ENCODE data around the gene OR51G1.
"Not testable (repeated sequence)": the region's sequence is repeated elsewhere in the genome, so short reads cannot be mapped to it uniquely, and the experiment has no call there.

The OR51G1 gene, protein sequence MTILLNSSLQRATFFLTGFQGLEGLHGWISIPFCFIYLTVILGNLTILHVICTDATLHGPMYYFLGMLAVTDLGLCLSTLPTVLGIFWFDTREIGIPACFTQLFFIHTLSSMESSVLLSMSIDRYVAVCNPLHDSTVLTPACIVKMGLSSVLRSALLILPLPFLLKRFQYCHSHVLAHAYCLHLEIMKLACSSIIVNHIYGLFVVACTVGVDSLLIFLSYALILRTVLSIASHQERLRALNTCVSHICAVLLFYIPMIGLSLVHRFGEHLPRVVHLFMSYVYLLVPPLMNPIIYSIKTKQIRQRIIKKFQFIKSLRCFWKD

DNA sequence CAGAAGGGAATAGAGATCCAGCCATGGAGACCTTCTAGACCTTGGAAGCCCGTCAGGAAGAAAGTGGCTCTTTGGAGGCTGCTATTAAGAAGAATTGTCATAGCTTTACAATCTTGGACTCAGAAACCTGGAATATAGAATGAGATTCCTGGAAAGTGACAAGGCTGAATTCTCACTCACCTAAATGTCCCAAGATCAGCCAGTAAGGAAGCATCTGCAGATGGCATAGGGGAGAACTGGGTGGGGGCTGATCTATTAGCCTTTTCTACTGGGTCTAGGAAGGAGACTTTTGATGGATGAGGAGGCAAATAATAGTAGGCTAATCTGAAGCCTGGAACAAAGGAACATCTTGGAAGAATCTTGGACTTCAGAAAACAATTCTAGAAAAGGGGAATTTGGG, at the start of gene OR51G1:
TSS of gene OR51G1 (minus strand) at position 101 of the 400 bp plus-strand sequence. CDS start at position 101, 0 bp downstream.
- DNase-seq (ENCODE audit: low spot score) = no peak

DNA sequence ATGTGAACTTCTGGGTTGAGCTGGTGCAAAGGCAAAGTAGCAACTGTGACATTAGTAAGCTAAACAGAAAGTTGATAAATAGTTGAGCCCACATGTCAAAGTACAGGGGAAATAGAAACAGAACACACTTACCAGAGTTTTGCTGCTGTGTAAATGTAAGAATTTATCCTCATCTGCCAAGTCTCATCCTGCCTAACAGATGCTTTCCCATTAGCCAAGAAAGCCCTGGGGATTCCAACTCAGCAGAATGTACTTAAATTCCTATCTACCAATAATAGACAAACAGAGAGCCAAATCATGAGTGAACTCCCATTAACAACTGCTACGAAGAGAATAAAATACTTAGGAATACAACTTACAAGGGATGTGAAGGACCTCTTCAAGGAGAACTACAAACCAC, 38.7 kb upstream of the OR51G1 start:
- DNase-seq (ENCODE audit: low spot score) = no peak

DNA sequence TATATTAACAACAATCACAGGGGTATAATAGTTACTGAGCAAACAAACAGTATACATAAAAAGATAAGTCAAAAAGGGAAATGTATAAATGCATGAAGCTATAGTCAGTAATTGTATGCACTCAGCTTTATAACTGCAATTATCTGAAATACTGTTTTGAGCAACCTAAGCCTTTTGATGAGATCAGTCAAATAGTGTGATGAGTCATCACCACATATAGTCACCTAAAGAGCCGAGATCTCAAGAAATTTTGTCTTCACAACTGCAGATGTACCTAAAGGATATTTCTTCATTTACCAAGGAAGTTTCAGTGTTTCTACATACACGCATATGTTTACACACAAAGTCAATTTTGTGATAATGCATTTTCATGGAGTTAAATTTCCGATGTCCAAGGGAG, 36.7 kb upstream of the OR51G1 start:
- DNase-seq (ENCODE audit: low spot score) = no peak

DNA sequence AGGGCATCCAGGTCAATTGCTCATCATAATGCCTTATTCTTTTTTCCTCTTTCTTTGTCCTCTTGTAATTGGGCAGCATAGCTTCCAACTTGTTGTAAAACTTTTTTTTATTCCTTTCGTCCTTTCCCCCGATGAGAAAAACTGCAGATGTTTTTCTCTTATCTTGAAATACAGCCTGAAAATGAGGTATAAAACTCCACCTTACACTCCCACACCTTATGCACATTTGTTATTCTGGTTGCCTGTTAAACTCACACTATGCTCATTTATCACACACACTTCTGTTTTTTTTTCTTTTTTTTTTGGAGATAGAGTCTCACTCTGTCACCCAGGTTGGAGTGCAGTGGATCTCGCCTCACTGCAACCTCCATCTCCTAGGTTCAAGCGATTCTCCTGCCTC, 33.3 kb upstream of the OR51G1 start:
- no peak for DNase-seq (ENCODE audit: low spot score)

DNA sequence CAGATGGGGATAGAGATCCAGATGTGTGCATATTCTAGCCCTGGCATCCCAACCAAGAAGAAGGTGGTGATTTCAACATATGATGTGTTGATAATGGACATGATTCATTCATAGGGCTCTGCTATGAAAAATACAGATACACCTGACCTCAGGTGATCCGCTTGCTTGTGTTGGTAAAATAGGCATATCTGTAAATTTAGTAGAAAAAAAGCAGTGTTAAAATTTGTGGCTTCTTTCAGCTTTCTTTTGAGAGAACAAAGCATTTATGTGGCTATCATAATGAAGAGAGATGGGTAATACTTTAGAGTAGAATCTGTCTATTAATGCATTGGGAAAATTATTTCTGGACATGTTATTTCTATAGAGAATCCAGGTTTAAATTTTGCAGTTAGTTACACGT, 31.5 kb upstream of the OR51G1 start, which contains the start of gene OR51A2:
TSS of gene OR51A2 (minus strand) at position 101 of the 400 bp plus-strand sequence. CDS start at position 101, 0 bp downstream.
- DNase-seq (ENCODE audit: low spot score) = not testable (repeated sequence)

DNA sequence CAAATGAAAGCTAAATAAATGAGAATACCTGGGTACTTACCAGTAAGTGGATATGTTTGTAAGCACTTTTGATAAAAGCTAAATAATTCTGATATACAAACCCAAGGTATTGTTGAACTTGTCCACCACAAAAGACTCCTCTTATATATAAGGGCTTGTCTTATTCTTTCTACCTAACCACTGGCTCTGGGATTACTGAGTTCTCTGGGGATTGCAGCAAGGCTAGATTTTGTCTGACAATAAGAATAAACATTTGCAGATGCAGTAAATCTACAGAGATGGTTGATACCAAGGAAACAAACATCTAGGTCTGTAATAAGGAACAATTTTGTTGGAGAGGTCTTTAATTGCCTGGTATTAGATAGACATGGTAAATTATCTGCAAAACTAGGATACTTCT, 23.4 kb upstream of the OR51G1 start, which contains the start of gene OR51A4:
TSS of gene OR51A4 (minus strand) at position 101 of the 400 bp plus-strand sequence. CDS start 505 bp downstream, outside the sequence.
- DNase-seq (ENCODE audit: low spot score) = no peak

DNA sequence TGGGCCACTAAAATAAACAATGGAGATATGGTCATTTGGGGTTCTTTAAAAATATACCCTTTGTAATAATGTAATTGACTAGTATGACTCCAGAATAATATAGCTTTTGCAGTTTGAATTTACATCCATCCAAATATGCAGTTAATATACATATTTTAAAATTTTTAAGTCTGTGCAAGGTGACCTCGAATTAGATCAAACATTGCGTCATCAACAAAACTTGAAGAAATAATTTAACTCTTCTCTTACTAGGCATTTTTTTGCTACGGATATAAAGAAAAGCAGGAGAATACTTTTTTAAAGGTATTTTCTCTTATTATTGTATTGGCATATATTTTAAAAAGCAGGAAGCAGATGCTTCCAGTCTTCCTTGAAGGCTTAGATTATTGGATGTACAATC, 12.6 kb upstream of the OR51G1 start:
- DNase-seq (ENCODE audit: low spot score) = no peak

DNA sequence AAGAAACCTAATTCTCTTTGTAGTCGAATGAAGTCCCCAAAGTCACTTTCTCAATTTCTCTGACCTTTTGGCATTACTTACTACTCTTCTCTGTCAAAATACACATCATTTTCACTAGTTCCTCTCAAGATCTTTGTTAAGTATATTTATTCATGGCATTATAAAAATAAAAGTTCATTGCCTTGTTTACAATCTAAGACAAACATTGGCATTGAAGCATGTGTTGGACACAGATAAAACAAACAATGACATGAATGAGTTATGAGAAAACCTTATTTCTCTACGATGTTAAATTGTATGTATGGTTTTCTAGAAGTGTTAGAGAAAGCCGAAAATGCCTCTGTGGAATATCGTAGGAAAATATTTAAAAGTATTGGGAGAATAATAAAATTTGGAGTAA, 8.6 kb upstream of the OR51G1 start:
- no peak for DNase-seq (ENCODE audit: low spot score)

DNA sequence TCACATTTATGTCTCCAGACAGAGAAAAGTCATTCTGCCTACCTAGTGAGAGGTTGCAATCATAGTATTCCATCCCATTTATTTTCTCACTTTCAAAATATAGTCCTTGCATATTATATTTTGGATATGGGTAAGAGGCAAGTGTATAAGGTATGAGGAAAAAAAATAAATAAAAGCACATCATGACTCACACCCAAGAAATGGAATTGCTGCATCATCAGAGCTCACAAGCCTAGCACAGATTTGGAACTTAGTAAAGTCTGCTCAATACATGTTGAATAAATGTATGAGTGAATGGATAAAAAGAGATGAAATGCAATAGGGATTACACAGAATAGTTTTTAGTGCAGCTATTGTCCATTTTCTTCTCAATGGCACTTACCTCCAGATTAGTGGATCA, 2.5 kb upstream of the OR51G1 start:
- no peak for DNase-seq (ENCODE audit: low spot score)

DNA sequence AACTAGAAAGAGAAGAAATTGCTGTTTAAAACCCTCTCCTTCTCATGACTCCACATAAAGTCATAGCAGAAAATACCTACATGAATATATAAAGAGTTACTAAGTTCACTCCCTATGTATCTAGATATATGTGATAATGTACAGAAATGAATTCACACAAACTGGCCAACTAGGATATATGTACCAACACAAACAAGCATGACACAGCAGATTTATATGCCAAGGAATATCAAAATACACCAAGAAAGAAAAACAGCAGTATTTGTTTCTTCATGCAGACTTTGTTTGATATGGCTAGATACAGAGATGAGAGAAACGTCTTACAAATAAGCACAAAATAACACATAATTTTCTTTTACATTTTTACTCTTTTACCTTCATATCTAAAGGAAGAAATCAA, 1.8 kb downstream of the OR51G1 start:
- DNase-seq (ENCODE audit: low spot score) = no peak

DNA sequence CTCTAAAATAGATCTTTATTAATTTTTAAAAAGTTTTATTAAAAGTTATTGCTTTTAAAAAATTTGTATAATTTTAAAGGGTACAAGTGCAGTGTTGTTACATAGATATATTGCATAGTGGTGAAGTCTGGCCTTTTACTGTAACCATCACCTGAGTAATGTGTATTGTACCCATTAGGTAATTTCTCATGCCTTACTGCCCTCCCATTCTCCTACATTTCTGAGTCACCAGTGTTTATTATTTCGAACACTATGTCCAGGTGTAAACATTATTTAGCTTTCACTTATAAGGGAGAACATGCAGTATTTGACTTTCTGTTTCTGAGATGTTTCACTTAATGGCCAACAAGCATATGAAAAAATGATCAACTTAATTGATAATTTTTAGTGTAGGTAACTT, 2.3 kb downstream of the OR51G1 start:
- no peak for DNase-seq (ENCODE audit: low spot score)

DNA sequence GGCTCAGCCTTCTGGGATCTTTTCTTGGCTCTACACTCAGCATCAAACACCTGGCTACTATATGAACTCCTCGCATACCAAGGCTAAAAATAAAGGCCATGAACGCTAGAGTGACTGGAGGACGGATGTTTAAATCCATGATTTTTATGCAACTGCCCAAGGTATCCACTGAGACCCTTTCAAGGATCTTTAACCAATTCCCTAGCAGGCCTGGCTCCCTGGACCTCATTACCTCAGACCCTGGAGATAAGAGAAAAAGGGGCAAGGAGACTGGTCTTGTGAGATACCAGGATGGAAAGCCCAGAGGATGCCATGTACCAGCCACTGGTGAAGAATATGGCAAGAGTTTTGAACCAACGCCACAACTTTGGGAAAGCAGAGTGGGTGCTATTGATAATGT, 4.9 kb downstream of the OR51G1 start, which contains the start of gene OR51G2:
TSS of gene OR51G2 (minus strand) at position 101 of the 400 bp plus-strand sequence. CDS start 3,687 bp downstream, outside the sequence.
- DNase-seq (ENCODE audit: low spot score) = no peak

DNA sequence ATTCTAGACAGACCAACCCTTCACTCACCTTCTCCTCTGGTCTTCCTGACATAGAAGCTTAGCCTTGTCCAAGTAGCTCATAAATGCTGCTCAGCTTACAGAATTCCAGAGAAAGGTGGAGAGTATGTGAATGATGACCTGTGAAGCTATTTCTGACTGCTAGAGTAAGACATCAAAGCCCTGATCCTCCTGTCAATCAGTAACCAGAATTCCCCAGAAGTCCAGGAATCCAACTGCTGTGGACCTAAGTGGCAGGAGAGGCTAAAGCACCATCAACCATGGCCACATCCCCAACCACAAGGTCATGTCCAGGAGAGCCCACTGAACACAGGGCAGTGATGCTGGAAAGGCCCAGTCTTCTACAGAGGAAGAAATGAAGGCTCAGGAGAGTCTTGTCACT, 7.6 kb downstream of the OR51G1 start:
- no peak for DNase-seq (ENCODE audit: low spot score)

DNA sequence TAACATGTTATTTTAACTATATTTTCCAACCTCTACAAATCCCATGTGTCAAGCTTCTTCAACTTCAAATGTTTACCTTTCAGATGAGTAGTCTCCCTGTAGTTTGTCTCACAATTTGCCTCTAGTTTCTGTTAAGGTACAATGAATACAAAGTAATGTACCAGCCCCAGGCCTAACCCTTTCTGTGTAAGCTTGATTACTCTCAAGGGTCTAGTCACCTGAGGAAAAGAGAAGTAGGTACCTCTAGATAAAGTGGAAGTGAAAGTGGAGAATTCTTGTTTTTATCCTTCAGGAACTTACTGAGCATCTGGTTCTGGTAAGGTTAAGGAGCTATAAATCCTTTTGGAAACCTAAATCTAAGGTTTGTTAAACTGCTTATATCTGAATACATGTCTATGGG, 20.7 kb downstream of the OR51G1 start, which contains the start of gene OR51A7:
TSS of gene OR51A7 (plus strand) at position 300 of the 400 bp plus-strand sequence. CDS start 3,587 bp downstream, outside the sequence.
- DNase-seq (ENCODE audit: low spot score) = no peak

DNA sequence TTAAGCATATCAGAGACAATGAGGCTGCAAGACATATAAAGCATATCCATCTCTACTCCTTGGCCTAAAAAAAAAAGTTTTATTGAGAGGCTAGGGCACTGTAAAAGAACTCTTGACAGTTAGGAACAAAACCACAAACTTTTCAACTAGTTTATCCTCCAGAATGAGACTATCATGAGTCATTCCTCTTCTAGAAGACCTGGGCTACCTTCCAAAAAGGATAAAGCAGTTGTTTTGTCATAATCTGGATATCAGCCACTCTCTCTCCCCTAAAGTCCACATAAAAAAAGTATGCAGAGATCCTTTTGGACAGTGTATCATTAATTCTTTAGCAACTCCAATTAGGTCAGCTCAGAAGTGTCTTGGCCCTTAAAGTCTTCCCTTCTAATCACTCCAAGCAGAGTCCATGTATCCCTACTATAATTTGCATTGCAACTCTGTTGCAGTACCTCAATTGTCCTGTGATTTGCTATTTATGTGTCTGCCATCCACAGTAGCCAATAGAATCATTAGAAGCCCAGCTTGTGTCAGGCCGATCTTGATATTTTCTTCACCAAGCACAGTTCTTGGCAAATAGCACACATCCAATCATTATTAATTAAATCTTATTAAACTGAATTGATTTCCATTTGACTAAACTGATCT, 32.0 kb downstream of the OR51G1 start:
- DNase-seq (ENCODE audit: low spot score) = peak; percentile 87

DNA sequence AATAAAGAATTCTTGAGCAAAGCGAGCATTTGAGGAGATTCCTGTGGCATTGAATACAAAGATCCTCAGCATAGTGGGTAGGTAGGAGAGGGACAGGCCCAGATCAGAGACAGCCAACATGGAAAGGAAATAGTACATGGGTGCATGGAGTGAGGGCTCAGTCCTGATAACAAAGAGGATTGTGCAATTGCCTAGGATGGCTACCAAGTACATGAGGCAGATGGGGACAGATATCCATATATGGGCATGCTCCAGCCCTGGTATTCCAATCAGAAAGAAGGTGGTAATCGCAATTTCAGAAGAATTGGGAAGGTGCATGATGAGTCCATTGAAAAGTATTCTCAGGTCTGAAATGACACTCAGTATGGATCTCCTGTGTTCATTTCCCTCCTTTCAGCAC, 33.9 kb downstream of the OR51G1 start:
- no peak for DNase-seq (ENCODE audit: low spot score)

DNA sequence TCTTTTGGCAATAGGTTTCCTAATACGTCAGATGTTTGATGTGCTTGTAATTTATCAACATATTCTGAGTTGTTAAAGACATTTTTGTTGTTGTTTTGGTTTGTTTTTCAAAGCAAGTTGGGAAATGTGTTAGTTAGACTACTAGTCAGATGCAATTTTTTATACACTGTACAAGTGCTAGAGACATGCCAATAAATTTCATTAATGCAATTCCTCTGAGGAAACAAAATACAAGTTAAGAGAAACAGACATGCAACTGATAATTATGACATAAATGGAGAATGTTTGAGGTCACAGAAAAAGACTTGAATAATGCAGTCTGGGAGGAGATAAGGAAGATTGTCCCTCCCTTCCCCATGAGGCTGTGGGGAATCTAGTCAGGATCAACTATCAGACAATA, 36.5 kb downstream of the OR51G1 start:
- no peak for DNase-seq (ENCODE audit: low spot score)

DNA sequence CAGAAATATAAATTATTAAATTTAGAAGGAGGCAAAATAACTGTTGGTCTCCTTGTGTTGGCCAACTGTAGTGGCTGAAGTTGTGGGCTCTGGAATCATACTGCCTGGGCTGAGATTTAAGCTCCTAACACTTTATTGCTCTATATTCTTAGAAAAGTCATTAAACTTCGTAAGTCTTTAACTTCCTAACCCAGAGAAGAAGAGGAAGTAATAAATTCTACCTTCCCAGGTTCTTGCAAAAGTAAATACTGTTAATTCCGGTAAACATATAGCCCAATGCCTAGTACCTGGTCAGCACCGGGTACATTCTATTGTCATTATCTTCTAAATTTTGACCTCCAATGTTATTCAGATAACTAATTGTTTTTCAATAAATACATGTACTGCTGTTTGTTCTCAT, 38.0 kb downstream of the OR51G1 start:
- no peak for DNase-seq (ENCODE audit: low spot score)

DNA sequence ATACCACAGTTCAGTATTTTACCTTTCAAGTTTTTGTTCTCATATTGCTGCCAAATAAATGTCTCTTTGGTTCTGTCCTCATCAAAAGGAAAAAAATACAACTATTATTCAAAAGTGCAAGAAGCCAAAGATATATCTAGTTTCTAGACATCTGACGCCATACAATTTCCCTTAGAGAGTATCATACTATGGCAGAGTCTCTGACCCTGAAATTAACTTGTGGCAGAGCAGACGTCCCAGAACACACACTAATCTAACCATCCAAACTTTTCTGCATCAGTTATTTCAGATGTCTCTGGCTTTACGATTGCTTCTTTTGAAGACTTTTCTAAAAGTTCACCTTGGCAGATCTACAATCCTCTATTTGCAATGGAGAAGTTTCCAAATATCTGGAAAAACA, 39.8 kb downstream of the OR51G1 start:
- no peak for DNase-seq (ENCODE audit: low spot score)

DNA sequence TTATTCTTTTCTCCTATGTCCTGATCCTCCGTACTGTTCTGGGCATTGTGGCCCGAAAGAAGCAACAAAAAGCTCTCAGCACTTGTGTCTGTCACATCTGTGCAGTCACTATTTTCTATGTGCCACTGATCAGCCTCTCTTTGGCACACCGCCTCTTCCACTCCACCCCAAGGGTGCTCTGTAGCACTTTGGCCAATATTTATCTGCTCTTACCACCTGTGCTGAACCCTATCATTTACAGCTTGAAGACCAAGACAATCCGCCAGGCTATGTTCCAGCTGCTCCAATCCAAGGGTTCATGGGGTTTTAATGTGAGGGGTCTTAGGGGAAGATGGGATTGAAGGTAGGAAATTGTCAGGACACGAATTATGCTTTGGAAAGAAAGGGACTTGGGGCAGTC, 41.6 kb downstream of the OR51G1 start:
- no peak for DNase-seq (ENCODE audit: low spot score)

DNA sequence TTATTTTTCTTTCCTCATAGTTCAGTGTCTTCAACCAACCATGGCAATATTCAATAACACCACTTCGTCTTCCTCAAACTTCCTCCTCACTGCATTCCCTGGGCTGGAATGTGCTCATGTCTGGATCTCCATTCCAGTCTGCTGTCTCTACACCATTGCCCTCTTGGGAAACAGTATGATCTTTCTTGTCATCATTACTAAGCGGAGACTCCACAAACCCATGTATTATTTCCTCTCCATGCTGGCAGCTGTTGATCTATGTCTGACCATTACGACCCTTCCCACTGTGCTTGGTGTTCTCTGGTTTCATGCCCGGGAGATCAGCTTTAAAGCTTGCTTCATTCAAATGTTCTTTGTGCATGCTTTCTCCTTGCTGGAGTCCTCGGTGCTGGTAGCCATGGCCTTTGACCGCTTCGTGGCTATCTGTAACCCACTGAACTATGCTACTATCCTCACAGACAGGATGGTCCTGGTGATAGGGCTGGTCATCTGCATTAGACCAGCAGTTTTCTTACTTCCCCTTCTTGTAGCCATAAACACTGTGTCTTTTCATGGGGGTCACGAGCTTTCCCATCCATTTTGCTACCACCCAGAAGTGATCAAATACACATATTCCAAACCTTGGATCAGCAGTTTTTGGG, 42.2 kb downstream of the OR51G1 start, which contains the start of gene OR51T1:
TSS of gene OR51T1 (plus strand) at position 41 of the 641 bp plus-strand sequence. CDS start at position 41, 0 bp downstream.
- DNase-seq (ENCODE audit: low spot score) = peak; percentile 22

DNA sequence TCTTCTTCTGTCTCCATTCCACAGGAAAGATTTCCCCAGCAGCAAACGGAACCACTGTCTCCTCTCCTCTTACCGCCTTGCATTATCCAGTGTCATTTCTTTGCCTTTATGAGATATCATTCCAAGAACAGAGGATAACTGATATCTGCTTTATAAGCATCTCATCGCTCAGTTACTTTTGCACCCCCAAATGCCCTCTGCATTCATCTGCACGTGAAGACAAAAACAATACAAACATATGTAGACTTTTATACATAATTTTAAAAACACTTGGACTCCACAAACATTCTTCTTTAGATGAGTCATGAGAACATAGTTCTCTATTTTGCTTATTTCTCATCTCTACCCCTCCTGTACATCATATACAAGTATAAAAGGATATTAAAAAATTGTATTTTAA, 43.0 kb downstream of the OR51G1 start:
- no peak for DNase-seq (ENCODE audit: low spot score)

All from AG08395 (cell line).